Breast epithelium (tissue), 3 donors: Measurements from ENCODE around the gene ZNF226.

ENCODE experiments used
- CTCF ChIP-seq, 3 donors: fragments of 450-650 bp; IDR thresholded peaks; one replicate each; pipeline ENCODE4 v1.5.1; 2016 to 2017; ENCODE audit warnings: antibody characterized with exemption in 3 of 3, mild to moderate bottlenecking in 3 of 3, moderate library complexity in 3 of 3
- POLR2A ChIP-seq: fragments of 450-650 bp; IDR thresholded peaks from one replicate; pipeline ENCODE4 v1.6.1; 2016; ENCODE audit warnings: antibody characterized with exemption, mild to moderate bottlenecking, moderate library complexity

GRCh38 chr19:44149776-44150175 is 15.1 kb upstream of the ZNF226 start:
- TF ChIP-seq CTCF (IDR thresholded peaks at IDR 0.05) (no peak), POLR2A (no peak)
